ENCODE data around the gene AUH.

GRCh38 chr9:91374939-91375338 lies 13.2 kb upstream of the AUH start:
- TF ChIP-seq, protein P1, sequence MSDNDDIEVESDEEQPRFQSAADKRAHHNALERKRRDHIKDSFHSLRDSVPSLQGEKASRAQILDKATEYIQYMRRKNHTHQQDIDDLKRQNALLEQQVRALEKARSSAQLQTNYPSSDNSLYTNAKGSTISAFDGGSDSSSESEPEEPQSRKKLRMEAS (IDR thresholded peaks at IDR 0.05) = no peak
- no peak for TF ChIP-seq TAF1 (IDR thresholded peaks at IDR 0.05; ENCODE audit: low read depth)
- TF ChIP-seq REST (IDR thresholded peaks at IDR 0.05; ENCODE audit: low read depth) = no peak
- TF ChIP-seq FOXM1 (IDR thresholded peaks at IDR 0.05; ENCODE audit: borderline replicate concordance, low read depth) = no peak
- TF ChIP-seq YY1 (IDR thresholded peaks at IDR 0.05; ENCODE audit: low read depth) = no peak
- TF ChIP-seq CEBPB (IDR thresholded peaks at IDR 0.05) = no peak
- TF ChIP-seq ZBTB7A (IDR thresholded peaks at IDR 0.05; ENCODE audit: low read depth) = no peak
- TF ChIP-seq EP300 (IDR thresholded peaks at IDR 0.05; ENCODE audit: borderline replicate concordance) = no peak
- TF ChIP-seq CREB1 (IDR thresholded peaks at IDR 0.05; ENCODE audit: low read depth) = no peak
- TF ChIP-seq TEAD4 (IDR thresholded peaks at IDR 0.05) = no peak
- no peak for TF ChIP-seq RAD21 (IDR thresholded peaks at IDR 0.05; ENCODE audit: low read depth)

Measured in Ishikawa (cell line).